Measurements from ENCODE around the gene HSPA1L.

Gene HSPA1L

GRCh38 chr6:31837369-31838113 lies 22.5 kb upstream of the HSPA1L start:
- Histone ChIP-seq H3K27ac (ENCODE audit: low read depth, low read length) (no peak overlapping the region), H3K9me3 (ENCODE audit: control insufficient read depth in 1 of 2, low read length in 2 of 2) (no peaks in the 10 kb centered on the region), H3K9ac (ENCODE audit: low read depth in 1 of 2, low read length in 2 of 2) (peak overlapping the region; percentile 96 to 100), H3K36me3 (ENCODE audit: control insufficient read depth in 1 of 2, insufficient read depth in 2 of 2, low read length in 2 of 2) (peaks cover 13 to 38% of the 10 kb centered on the region in 2 donors), H3K27me3 (ENCODE audit: control insufficient read depth in 1 of 2, insufficient read depth in 2 of 2, low read length in 2 of 2) (no peaks in the 10 kb centered on the region), H3K4me1 (ENCODE audit: control insufficient read depth in 1 of 2, insufficient read depth in 2 of 2, low read length in 2 of 2) (peaks cover 21 to 44% of the 10 kb centered on the region in 2 donors), H3K4me3 (ENCODE audit: low read depth in 1 of 2, low read length in 2 of 2) (peak overlapping the region; percentile 95 to 98)

DNA sequence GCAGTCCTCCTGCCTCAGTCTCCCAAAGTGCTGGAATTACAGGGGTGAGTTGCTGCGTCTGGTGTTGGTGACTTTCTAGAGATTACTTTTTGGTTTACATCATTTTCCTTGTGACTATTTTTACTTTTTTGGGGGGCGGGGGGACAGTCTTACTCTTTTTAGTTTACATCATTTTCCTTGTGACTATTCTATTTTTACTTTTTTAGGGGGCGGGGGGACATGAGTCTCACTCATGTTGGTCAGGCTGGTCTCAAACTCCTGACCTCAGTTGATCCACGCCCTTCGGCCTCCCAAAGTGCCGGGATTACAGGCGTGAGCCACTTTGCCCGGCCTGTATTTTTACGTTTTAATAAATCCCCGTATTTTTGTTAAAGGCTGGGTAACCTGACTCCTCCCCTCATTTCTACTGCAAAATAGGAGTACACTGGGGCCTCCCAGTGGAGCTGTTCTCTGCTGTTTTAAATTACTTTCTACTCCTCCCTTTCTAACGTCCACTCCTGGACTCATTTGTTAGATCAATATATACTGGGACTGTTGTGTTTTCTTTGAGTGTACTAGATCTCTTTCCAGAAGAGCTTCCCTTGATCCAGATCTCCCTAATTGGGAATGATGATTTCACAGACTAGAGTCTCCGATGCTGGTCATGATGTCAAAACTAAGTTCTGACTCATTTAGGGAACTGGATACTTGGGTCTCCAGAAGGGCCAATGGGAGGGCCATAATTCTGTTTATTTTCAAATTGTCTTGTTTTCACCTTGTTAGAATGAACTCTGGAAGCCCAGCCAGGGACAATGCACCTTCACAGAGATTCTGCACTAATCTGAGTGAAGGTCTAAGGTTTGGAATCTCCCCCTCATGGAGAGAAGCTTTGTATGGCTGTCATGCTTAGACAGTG lies 21.6 kb upstream of the HSPA1L start:
- peaks cover 13 to 38% of the 10 kb centered on the region in 2 donors for H3K36me3 ChIP-seq (ENCODE audit: control insufficient read depth in 1 of 2, insufficient read depth in 2 of 2, low read length in 2 of 2)
- peak overlapping the region; percentile 96 to 100 for H3K9ac ChIP-seq (ENCODE audit: low read depth in 1 of 2, low read length in 2 of 2)
- no peak overlapping the region for H3K27ac ChIP-seq (ENCODE audit: low read depth, low read length)
- peak overlapping the region; percentile 95 to 98 for H3K4me3 ChIP-seq (ENCODE audit: low read depth in 1 of 2, low read length in 2 of 2)
- H3K27me3 ChIP-seq (ENCODE audit: control insufficient read depth in 1 of 2, insufficient read depth in 2 of 2, low read length in 2 of 2) = no peaks in the 10 kb centered on the region
- H3K4me1 ChIP-seq (ENCODE audit: control insufficient read depth in 1 of 2, insufficient read depth in 2 of 2, low read length in 2 of 2) = peaks cover 21 to 44% of the 10 kb centered on the region in 2 donors
- no peaks in the 10 kb centered on the region for H3K9me3 ChIP-seq (ENCODE audit: control insufficient read depth in 1 of 2, low read length in 2 of 2)

- Histone ChIP-seq H3K4me1 (ENCODE audit: control insufficient read depth in 1 of 2, insufficient read depth in 2 of 2, low read length in 2 of 2) (peaks cover 21 to 51% of the 10 kb centered on the region in 2 donors), H3K9ac (ENCODE audit: low read depth in 1 of 2, low read length in 2 of 2) (peak overlapping the region; percentile 96 to 100), H3K27ac (ENCODE audit: low read depth, low read length) (no peak overlapping the region), H3K27me3 (ENCODE audit: control insufficient read depth in 1 of 2, insufficient read depth in 2 of 2, low read length in 2 of 2) (no peaks in the 10 kb centered on the region), H3K36me3 (ENCODE audit: control insufficient read depth in 1 of 2, insufficient read depth in 2 of 2, low read length in 2 of 2) (peaks cover 13 to 38% of the 10 kb centered on the region in 2 donors), H3K9me3 (ENCODE audit: control insufficient read depth in 1 of 2, low read length in 2 of 2) (no peaks in the 10 kb centered on the region), H3K4me3 (ENCODE audit: low read depth in 1 of 2, low read length in 2 of 2) (peak overlapping the region; percentile 95 to 98)
Observed at GRCh38 chr6:31836047-31836473, 21.0 kb upstream of the HSPA1L start.

- peaks cover 11 to 27% of the 10 kb centered on the region in 2 donors for H3K36me3 ChIP-seq (ENCODE audit: control insufficient read depth in 1 of 2, insufficient read depth in 2 of 2, low read length in 2 of 2)
- H3K4me3 ChIP-seq (ENCODE audit: low read depth in 1 of 2, low read length in 2 of 2) = peak overlapping the region; percentile 95 to 98
- peak overlapping the region; percentile 96 to 100 for H3K9ac ChIP-seq (ENCODE audit: low read depth in 1 of 2, low read length in 2 of 2)
- H3K27me3 ChIP-seq (ENCODE audit: control insufficient read depth in 1 of 2, insufficient read depth in 2 of 2, low read length in 2 of 2) = no peaks in the 10 kb centered on the region
- peak overlapping the region; percentile 92 for H3K27ac ChIP-seq (ENCODE audit: low read depth, low read length)
- no peaks in the 10 kb centered on the region for H3K9me3 ChIP-seq (ENCODE audit: control insufficient read depth in 1 of 2, low read length in 2 of 2)
- H3K4me1 ChIP-seq (ENCODE audit: control insufficient read depth in 1 of 2, insufficient read depth in 2 of 2, low read length in 2 of 2) = peaks cover 21 to 55% of the 10 kb centered on the region in 2 donors
Observed at GRCh38 chr6:31834367-31835250, 19.5 kb upstream of the HSPA1L start.

DNA sequence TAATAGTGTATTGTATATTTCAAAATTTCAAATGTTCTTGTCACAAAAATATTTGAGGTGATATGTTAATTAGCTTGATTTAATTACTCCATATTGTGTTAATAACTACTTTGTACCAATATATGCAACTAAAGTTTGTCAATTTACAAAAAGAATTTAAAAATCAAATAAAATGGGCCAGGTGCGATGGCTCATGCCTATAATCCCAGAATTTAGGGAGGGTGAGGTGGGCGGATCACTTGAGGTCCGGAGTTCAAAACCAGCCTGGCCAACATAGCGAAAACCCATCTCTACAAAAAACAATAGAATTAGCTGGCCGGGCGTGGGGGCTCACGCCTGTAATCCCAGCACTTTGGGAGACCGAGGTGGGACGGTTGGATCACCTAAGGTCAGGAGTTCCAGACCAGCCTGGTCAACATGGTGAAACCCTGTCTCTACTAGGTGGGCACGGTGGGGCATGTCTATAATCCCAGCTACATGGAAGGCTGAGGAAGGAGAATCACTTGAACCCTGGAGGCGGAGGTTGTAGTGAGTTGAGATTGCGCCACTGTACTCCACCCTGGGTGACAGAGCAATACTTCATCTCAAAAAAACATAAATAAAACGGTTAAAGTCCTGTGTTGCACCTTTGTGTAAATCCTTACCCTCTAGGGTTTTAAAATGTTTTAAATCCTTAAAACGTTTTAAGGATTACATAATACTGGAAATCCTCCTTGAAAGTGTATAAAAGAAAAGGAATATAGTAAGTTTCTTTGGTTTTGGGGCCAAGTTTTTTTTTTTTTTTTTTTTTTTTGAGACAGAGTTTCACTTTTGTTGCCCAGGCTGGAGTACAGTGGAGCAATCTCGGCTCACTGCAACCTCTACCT lies 16.5 kb upstream of the HSPA1L start:
- Histone ChIP-seq H3K36me3 (ENCODE audit: control insufficient read depth in 1 of 2, insufficient read depth in 2 of 2, low read length in 2 of 2) (no peaks in the 10 kb centered on the region), H3K4me1 (ENCODE audit: control insufficient read depth in 1 of 2, insufficient read depth in 2 of 2, low read length in 2 of 2) (peaks cover 10 to 37% of the 10 kb centered on the region in 2 donors), H3K27ac (ENCODE audit: low read depth, low read length) (peak overlapping the region; percentile 14), H3K4me3 (ENCODE audit: low read depth in 1 of 2, low read length in 2 of 2) (peak overlapping the region in 1 of 2 donors; percentile 80), H3K9ac (ENCODE audit: low read depth in 1 of 2, low read length in 2 of 2) (peak overlapping the region; percentile 83 to 90), H3K27me3 (ENCODE audit: control insufficient read depth in 1 of 2, insufficient read depth in 2 of 2, low read length in 2 of 2) (no peaks in the 10 kb centered on the region), H3K9me3 (ENCODE audit: control insufficient read depth in 1 of 2, low read length in 2 of 2) (no peaks in the 10 kb centered on the region)

- Histone ChIP-seq H3K9me3 (ENCODE audit: control insufficient read depth in 1 of 2, low read length in 2 of 2) (no peaks in the 10 kb centered on the region), H3K27ac (ENCODE audit: low read depth, low read length) (peak overlapping the region; percentile 64), H3K4me3 (ENCODE audit: low read depth in 1 of 2, low read length in 2 of 2) (peak overlapping the region; percentile 77 to 80), H3K27me3 (ENCODE audit: control insufficient read depth in 1 of 2, insufficient read depth in 2 of 2, low read length in 2 of 2) (no peaks in the 10 kb centered on the region), H3K9ac (ENCODE audit: low read depth in 1 of 2, low read length in 2 of 2) (peak overlapping the region; percentile 83 to 90), H3K4me1 (ENCODE audit: control insufficient read depth in 1 of 2, insufficient read depth in 2 of 2, low read length in 2 of 2) (peaks cover 9 to 34% of the 10 kb centered on the region in 2 donors), H3K36me3 (ENCODE audit: control insufficient read depth in 1 of 2, insufficient read depth in 2 of 2, low read length in 2 of 2) (no peaks in the 10 kb centered on the region)
Observed at GRCh38 chr6:31830886-31831335, 15.8 kb upstream of the HSPA1L start.

GRCh38 chr6:31829633-31830283 lies 14.7 kb upstream of the HSPA1L start:
- Histone ChIP-seq H3K9me3 (ENCODE audit: control insufficient read depth in 1 of 2, low read length in 2 of 2) (no peaks in the 10 kb centered on the region), H3K4me1 (ENCODE audit: control insufficient read depth in 1 of 2, insufficient read depth in 2 of 2, low read length in 2 of 2) (peaks cover 17 to 34% of the 10 kb centered on the region in 2 donors), H3K4me3 (ENCODE audit: low read depth in 1 of 2, low read length in 2 of 2) (peak overlapping the region; percentile 77 to 80), H3K36me3 (ENCODE audit: control insufficient read depth in 1 of 2, insufficient read depth in 2 of 2, low read length in 2 of 2) (no peaks in the 10 kb centered on the region), H3K27me3 (ENCODE audit: control insufficient read depth in 1 of 2, insufficient read depth in 2 of 2, low read length in 2 of 2) (no peaks in the 10 kb centered on the region), H3K27ac (ENCODE audit: low read depth, low read length) (peak overlapping the region; percentile 68), H3K9ac (ENCODE audit: low read depth in 1 of 2, low read length in 2 of 2) (peak overlapping the region; percentile 83 to 90)

- H3K4me1 ChIP-seq (ENCODE audit: control insufficient read depth in 1 of 2, insufficient read depth in 2 of 2, low read length in 2 of 2) = peaks cover 20 to 29% of the 10 kb centered on the region in 2 donors
- H3K27me3 ChIP-seq (ENCODE audit: control insufficient read depth in 1 of 2, insufficient read depth in 2 of 2, low read length in 2 of 2) = no peaks in the 10 kb centered on the region
- H3K4me3 ChIP-seq (ENCODE audit: low read depth in 1 of 2, low read length in 2 of 2) = peak within 1 kb of the TSS; percentile 80 to 87
- peak within 1 kb of the TSS; percentile 99 for H3K27ac ChIP-seq (ENCODE audit: low read depth, low read length)
- no peaks in the 10 kb centered on the region for H3K36me3 ChIP-seq (ENCODE audit: control insufficient read depth in 1 of 2, insufficient read depth in 2 of 2, low read length in 2 of 2)
- H3K9me3 ChIP-seq (ENCODE audit: control insufficient read depth in 1 of 2, low read length in 2 of 2) = no peaks in the 10 kb centered on the region
- H3K9ac ChIP-seq (ENCODE audit: low read depth in 1 of 2, low read length in 2 of 2) = peak within 1 kb of the TSS; percentile 97 to 99
Observed at GRCh38 chr6:31827286-31828079, 12.4 kb upstream of the HSPA1L start, which contains the start of gene HSPA1B. Gene HSPA1B (plus strand): TSS chr6:31827738. CDS start chr6:31827951, 213 bp downstream.

Measured in duodenal mucosa (tissue), 2 donors.